Measurements from ENCODE around the gene SCRG1. TPM values are rescaled to one million over a fixed set of nuclear protein-coding genes. Genes with fewer than 3 reads are reported as not detected.

The SCRG1 gene
- total RNA-seq, 3 donors from 2014 or later (not counting 1 experiment from before 2014, with no cell fraction given) = not detected

DNA sequence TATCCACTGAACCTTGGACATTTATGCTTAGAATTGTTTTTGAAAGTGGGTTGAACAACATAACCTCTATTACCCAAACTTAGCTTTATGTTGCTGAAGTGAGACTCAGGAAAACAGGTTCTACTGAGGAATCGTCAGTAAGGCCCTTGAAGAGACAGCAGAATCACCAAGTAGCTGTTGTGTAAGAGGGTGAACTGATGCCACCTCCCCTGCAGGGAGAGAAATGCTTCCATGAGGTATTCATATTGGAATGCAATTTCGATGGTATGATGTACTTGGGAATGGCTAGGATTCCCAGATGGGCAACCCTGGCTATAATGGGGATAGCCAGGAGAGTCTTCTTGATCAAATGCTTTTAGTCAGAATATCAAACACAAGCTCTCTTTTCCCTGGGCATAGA lies 4.1 kb upstream of the SCRG1 start:
- H3K4me1 ChIP-seq (ENCODE audit: control insufficient read depth, insufficient read depth, low read length) = no peaks in the 10 kb centered on the region
- no peaks in the 10 kb centered on the region for H3K27me3 Mint-ChIP-seq (ENCODE audit: low read depth in 2 of 2)
- no peaks in the 10 kb centered on the region for H3K36me3 Mint-ChIP-seq
- intact Hi-C loops (cut with micrococcal nuclease) = no loop called here
- no peaks in the 10 kb centered on the region for H3K9me3 Mint-ChIP-seq
- no peak overlapping the region for H3K4me3 ChIP-seq (ENCODE audit: low read length)
- ATAC-seq (no peak), DNase-seq (no peak)
- 90% methylated on average over 2 of the region's 2 CpGs for WGBS (ENCODE audit: insufficient coverage)
- H3K27me3 ChIP-seq (ENCODE audit: control insufficient read depth, insufficient read depth, low read length) = no peaks in the 10 kb centered on the region
- no peak overlapping the region for H3K4me3 Mint-ChIP-seq
- no peaks in the 10 kb centered on the region for H3K36me3 ChIP-seq (ENCODE audit: control insufficient read depth, insufficient read depth, low read length)
- no peak overlapping the region for H3K27ac Mint-ChIP-seq
- H3K27ac ChIP-seq (ENCODE audit: low read length) = no peak overlapping the region
- no peaks in the 10 kb centered on the region for H3K9me3 ChIP-seq (ENCODE audit: control insufficient read depth, insufficient read depth, low read length)
- no peaks in the 10 kb centered on the region for H3K4me1 Mint-ChIP-seq
- TF ChIP-seq, protein P1, sequence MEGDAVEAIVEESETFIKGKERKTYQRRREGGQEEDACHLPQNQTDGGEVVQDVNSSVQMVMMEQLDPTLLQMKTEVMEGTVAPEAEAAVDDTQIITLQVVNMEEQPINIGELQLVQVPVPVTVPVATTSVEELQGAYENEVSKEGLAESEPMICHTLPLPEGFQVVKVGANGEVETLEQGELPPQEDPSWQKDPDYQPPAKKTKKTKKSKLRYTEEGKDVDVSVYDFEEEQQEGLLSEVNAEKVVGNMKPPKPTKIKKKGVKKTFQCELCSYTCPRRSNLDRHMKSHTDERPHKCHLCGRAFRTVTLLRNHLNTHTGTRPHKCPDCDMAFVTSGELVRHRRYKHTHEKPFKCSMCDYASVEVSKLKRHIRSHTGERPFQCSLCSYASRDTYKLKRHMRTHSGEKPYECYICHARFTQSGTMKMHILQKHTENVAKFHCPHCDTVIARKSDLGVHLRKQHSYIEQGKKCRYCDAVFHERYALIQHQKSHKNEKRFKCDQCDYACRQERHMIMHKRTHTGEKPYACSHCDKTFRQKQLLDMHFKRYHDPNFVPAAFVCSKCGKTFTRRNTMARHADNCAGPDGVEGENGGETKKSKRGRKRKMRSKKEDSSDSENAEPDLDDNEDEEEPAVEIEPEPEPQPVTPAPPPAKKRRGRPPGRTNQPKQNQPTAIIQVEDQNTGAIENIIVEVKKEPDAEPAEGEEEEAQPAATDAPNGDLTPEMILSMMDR (IDR thresholded peaks at IDR 0.05) = no peak

DNA sequence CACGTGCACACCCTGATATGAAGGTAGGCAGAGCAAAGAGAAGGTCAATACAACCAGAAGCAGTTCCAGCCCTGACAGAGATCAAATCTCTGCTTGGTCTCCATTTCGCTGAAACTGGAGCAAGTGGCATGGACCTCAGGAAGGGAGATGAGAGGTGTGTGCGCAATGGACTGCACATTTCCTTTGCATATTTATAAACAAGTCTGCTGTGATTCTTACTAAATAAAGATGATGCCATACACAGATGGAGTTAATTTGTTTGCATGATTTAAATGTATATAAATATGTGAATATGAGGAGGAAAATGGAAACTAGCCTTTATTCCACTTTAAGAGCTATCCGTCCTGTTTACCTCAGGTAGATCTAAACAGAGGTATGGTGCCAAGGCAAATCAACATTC lies 2.1 kb upstream of the SCRG1 start:
- no peaks in the 10 kb centered on the region for H3K36me3 Mint-ChIP-seq
- no peaks in the 10 kb centered on the region for H3K4me1 ChIP-seq (ENCODE audit: control insufficient read depth, insufficient read depth, low read length)

DNA sequence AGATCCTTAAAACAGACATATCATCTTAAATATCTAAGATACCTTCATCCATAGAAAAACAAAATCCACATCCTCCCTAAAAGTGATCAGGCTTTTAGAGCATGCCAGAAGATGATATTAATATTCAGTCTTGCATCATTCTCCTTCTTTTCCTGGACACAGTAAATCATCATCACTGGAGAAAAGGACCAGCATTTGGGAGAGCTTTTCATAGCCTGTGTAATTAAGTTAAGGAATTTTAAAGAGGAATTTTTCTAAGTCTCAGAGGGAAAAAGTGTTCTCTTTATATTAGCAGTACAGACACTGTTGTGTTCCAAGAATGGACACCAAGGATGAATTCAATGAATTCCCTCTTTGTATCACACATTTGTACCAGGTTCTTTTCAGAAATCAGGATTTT lies 696 bp downstream of the SCRG1 start:
- TF ChIP-seq, protein P1 (IDR thresholded peaks at IDR 0.05) = no peak
- H3K27me3 Mint-ChIP-seq (ENCODE audit: low read depth in 2 of 2) = no peaks in the 10 kb centered on the region
- no peak overlapping the region for H3K27ac Mint-ChIP-seq
- Histone ChIP-seq H3K36me3 (ENCODE audit: control insufficient read depth, insufficient read depth, low read length) (no peaks in the 10 kb centered on the region), H3K4me3 (ENCODE audit: low read length) (no peak overlapping the region), H3K27me3 (ENCODE audit: control insufficient read depth, insufficient read depth, low read length) (no peaks in the 10 kb centered on the region), H3K27ac (ENCODE audit: low read length) (no peak overlapping the region), H3K4me1 (ENCODE audit: control insufficient read depth, insufficient read depth, low read length) (no peaks in the 10 kb centered on the region), H3K9me3 (ENCODE audit: control insufficient read depth, insufficient read depth, low read length) (no peaks in the 10 kb centered on the region)
- intact Hi-C loops (cut with micrococcal nuclease) = no loop called here
- no peak for DNase-seq
- no peaks in the 10 kb centered on the region for H3K9me3 Mint-ChIP-seq
- no peaks in the 10 kb centered on the region for H3K36me3 Mint-ChIP-seq
- no peak overlapping the region for H3K4me3 Mint-ChIP-seq
- ATAC-seq = no peak
- H3K4me1 Mint-ChIP-seq = no peaks in the 10 kb centered on the region

More for the DNA sequence above, 2.1 kb upstream of the SCRG1 start:
- 95% methylated on average over 3 of the region's 4 CpGs for WGBS (ENCODE audit: insufficient coverage)
- Mint-ChIP-seq H3K9me3 (no peaks in the 10 kb centered on the region), H3K27ac (no peak overlapping the region), H3K27me3 (ENCODE audit: low read depth in 2 of 2) (no peaks in the 10 kb centered on the region), H3K4me3 (no peak overlapping the region), H3K4me1 (no peaks in the 10 kb centered on the region)
- Histone ChIP-seq H3K4me3 (ENCODE audit: low read length) (no peak overlapping the region), H3K9me3 (ENCODE audit: control insufficient read depth, insufficient read depth, low read length) (no peaks in the 10 kb centered on the region), H3K36me3 (ENCODE audit: control insufficient read depth, insufficient read depth, low read length) (no peaks in the 10 kb centered on the region), H3K27me3 (ENCODE audit: control insufficient read depth, insufficient read depth, low read length) (no peaks in the 10 kb centered on the region), H3K27ac (ENCODE audit: low read length) (no peak overlapping the region)
- intact Hi-C loops (cut with micrococcal nuclease) = no loop called here
- no peak for ATAC-seq
- TF ChIP-seq, protein P1 (IDR thresholded peaks at IDR 0.05) = no peak
- DNase-seq = no peak

DNA sequence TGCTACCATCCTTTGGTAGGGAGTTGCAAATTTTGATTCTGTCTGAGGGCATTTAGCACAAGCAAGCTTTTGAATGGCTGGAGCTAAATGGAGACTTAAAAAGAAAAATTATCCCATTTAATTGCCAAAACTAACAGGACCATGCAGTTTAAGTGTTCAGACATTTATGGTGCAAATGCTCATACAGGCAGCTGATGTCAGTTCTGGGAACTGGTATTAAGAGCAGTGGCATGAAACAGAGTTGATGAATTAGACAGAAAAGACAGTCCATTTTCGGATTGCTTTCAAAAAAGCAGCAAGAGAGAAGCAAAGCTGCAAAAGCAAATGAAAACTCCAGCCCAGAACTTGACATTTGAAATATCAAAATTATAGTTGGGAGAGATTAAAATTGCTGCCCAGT lies 1.3 kb downstream of the SCRG1 start:
- H3K9me3 Mint-ChIP-seq = no peaks in the 10 kb centered on the region
- intact Hi-C loops (cut with micrococcal nuclease) = no loop called here
- H3K4me3 ChIP-seq (ENCODE audit: low read length) = no peak overlapping the region
- TF ChIP-seq, protein P1 (IDR thresholded peaks at IDR 0.05) = no peak
- H3K4me1 Mint-ChIP-seq = no peaks in the 10 kb centered on the region
- 94% methylated on average over 1 of the region's 1 CpG for WGBS (ENCODE audit: insufficient coverage)
- DNase-seq (no peak), ATAC-seq (no peak)
- no peak overlapping the region for H3K27ac Mint-ChIP-seq
- no peaks in the 10 kb centered on the region for H3K9me3 ChIP-seq (ENCODE audit: control insufficient read depth, insufficient read depth, low read length)
- H3K36me3 ChIP-seq (ENCODE audit: control insufficient read depth, insufficient read depth, low read length) = no peaks in the 10 kb centered on the region
- H3K36me3 Mint-ChIP-seq = no peaks in the 10 kb centered on the region
- H3K27me3 Mint-ChIP-seq (ENCODE audit: low read depth in 2 of 2) = no peaks in the 10 kb centered on the region
- H3K4me3 Mint-ChIP-seq = no peak overlapping the region
- H3K27ac ChIP-seq (ENCODE audit: low read length) = no peak overlapping the region
- no peaks in the 10 kb centered on the region for H3K4me1 ChIP-seq (ENCODE audit: control insufficient read depth, insufficient read depth, low read length)
- no peaks in the 10 kb centered on the region for H3K27me3 ChIP-seq (ENCODE audit: control insufficient read depth, insufficient read depth, low read length)
